Esophagus muscularis mucosa (tissue), 4 donors: ENCODE results near the gene MEAK7. TPM values are rescaled to one million over a fixed set of nuclear protein-coding genes. Genes with fewer than 3 reads are reported as not detected.
A peak's percentile ranks its signal among the peaks of the same experiment; 100 is the strongest.

ENCODE experiments used
- DNase-seq: peaks from one replicate; pipeline ENCODE4 v3.0.0-alpha.2; 2017; ENCODE audit errors: extremely low spot score
- H3K27ac ChIP-seq, 4 donors: fragments of 200-600 bp; sonication (generic); replicated peaks in 1 of 4; 1 replicate in 3 of 4; 2 replicates in 1 of 4; pipeline ENCODE4 v1.5.1; 2016 to 2019; ENCODE audit warnings: mild to moderate bottlenecking in 1 of 4
- H3K27me3 ChIP-seq, 4 donors: fragments of 200-600 bp; sonication (generic); one replicate each; pipeline versions ENCODE4 v1.5.1 to v1.6.0; 2016 to 2019
- H3K36me3 ChIP-seq, 4 donors: fragments of 200-600 bp; sonication (generic); one replicate each; pipeline ENCODE4 v1.5.1; 2016 to 2019
- H3K4me1 ChIP-seq, 4 donors: fragments of 200-600 bp; sonication (generic); one replicate each; pipeline ENCODE4 v1.5.1; 2016 to 2019
- H3K4me3 ChIP-seq, 4 donors: fragments of 200-600 bp; sonication (generic); 1 replicate in 2 of 4; 2 replicates in 2 of 4; pipeline ENCODE4 v1.5.1; 2016 to 2019; ENCODE audit warnings: mild to moderate bottlenecking in 4 of 4, moderate library complexity in 1 of 4
- H3K9me3 ChIP-seq, 4 donors: fragments of 200-600 bp; sonication (generic); 1 replicate in 3 of 4; 2 replicates in 1 of 4; pipeline ENCODE4 v1.5.1; 2016 to 2019
- CTCF ChIP-seq, 3 experiments: fragments of 200-600 bp in 2 of 3; fragments of 450-650 bp in 1 of 3; sonication (generic) in 2 of 3; IDR thresholded peaks; one replicate each; pipeline ENCODE4 v1.5.1; 2017 to 2019; ENCODE audit warnings: antibody characterized with exemption in 3 of 3, mild to moderate bottlenecking in 2 of 3, moderate library complexity in 1 of 3
- EP300 ChIP-seq: sonication (generic); formaldehyde crosslinking; IDR thresholded peaks from one replicate; pipeline ENCODE4 v1.6.1; 2017; ENCODE audit warnings: antibody characterized with exemption
- POLR2A ChIP-seq: fragments of 450-650 bp; IDR thresholded peaks from one replicate; pipeline ENCODE4 v1.6.1; 2017; ENCODE audit warnings: antibody characterized with exemption, moderate library complexity, mild to moderate bottlenecking, low read depth
- POLR2AphosphoS5 ChIP-seq, 2 donors: sonication (generic); formaldehyde crosslinking; IDR thresholded peaks; one replicate each; pipeline ENCODE4 v1.6.1; 2017; ENCODE audit warnings: antibody characterized with exemption in 2 of 2
- WGBS: methylation state at CpG from one replicate; pipeline ENCODE4 v1.1.5; 2018; 5-methylcytosine and 5-hydroxymethylcytosine counted together
- intact Hi-C: fragments of 100-400 bp; cut with DNase I; formaldehyde crosslinking; loops from one replicate; pipeline ENCODE4 v1.15.1; 2023
- total RNA-seq, 4 donors: library from RNA; depleted of rRNA; stranded (reverse); fragments of >200 nt; gene quantifications; one replicate each; pipeline versions ENCODE4 v1.1.0 to v1.2.1, GENCODE V29; 2016

Gene MEAK7
- total RNA-seq, 4 donors from 2014 or later = 8.3 to 13.0 (median 9.6) TPM

- DNase-seq = no peak
- Histone ChIP-seq H3K27ac (no peak overlapping the region), H3K4me3 (no peak overlapping the region), H3K9me3 (no peaks in the 10 kb centered on the region), H3K36me3 (peaks cover 12 to 89% (median 75%) of the 10 kb centered on the region in 4 donors), H3K4me1 (peaks cover 0 to 13% (median 0%) of the 10 kb centered on the region in 4 donors), H3K27me3 (no peaks in the 10 kb centered on the region)
- TF ChIP-seq POLR2A = no peak
- no peak for TF ChIP-seq CTCF (IDR thresholded peaks at IDR 0.05)
- no peak for TF ChIP-seq POLR2AphosphoS5 (IDR thresholded peaks at IDR 0.05)
- no peak for TF ChIP-seq EP300
- 92% methylated on average over 16 of the region's 16 CpGs for WGBS
- intact Hi-C loops = loop anchor here (2.0 to 5.0 kb wide), 2 partner anchors 207 to 518 kb away; partner anchors contain the start of gene NECAB2
These were observed 19.0 kb downstream of the MEAK7 start for GRCh38 chr16:84485255-84486010.

- 49% methylated on average over 12 of the region's 15 CpGs for WGBS
- Histone ChIP-seq H3K27ac (no peak overlapping the region), H3K36me3 (peaks cover 16 to 92% (median 79%) of the 10 kb centered on the region in 4 donors), H3K4me3 (no peak overlapping the region), H3K9me3 (no peaks in the 10 kb centered on the region), H3K27me3 (no peaks in the 10 kb centered on the region), H3K4me1 (peaks cover 0 to 13% (median 0%) of the 10 kb centered on the region in 4 donors)
- intact Hi-C loops = loop anchor here (2.0 to 5.0 kb wide), 2 partner anchors 206 to 517 kb away; partner anchors contain the start of gene NECAB2
- no peak for DNase-seq
- TF ChIP-seq CTCF (IDR thresholded peaks at IDR 0.05) (peak; percentile 62 to 77 (median 68)), POLR2AphosphoS5 (IDR thresholded peaks at IDR 0.05) (peak in 1 of 2 donors; percentile 13), EP300 (no peak), POLR2A (no peak)
These were observed 19.7 kb downstream of the MEAK7 start for GRCh38 chr16:84484579-84485254.

- WGBS = 92% methylated on average over 19 of the region's 19 CpGs
- no peak for DNase-seq
- peaks cover 19 to 92% (median 77%) of the 10 kb centered on the region in 4 donors for H3K36me3 ChIP-seq
These were observed 20.4 kb downstream of the MEAK7 start for GRCh38 chr16:84483882-84484565.

More at GRCh38 chr16:84483882-84484565, 20.4 kb downstream of the MEAK7 start:
- TF ChIP-seq POLR2AphosphoS5 (IDR thresholded peaks at IDR 0.05) (no peak), CTCF (IDR thresholded peaks at IDR 0.05) (no peak), EP300 (no peak), POLR2A (no peak)
- Histone ChIP-seq H3K4me3 (no peak overlapping the region), H3K9me3 (no peaks in the 10 kb centered on the region), H3K4me1 (peaks cover 0 to 13% (median 0%) of the 10 kb centered on the region in 4 donors), H3K27ac (no peak overlapping the region), H3K27me3 (no peaks in the 10 kb centered on the region)
- intact Hi-C loops = loop anchor here (2.0 kb wide), 1 partner anchor 205 kb away; no protein-coding TSS in a partner anchor
